ENCODE results near the gene TEAD2. TPM values are rescaled to one million over a fixed set of nuclear protein-coding genes. Genes with fewer than 3 reads are reported as not detected.
A peak's percentile ranks its signal among the peaks of the same experiment; 100 is the strongest.

The TEAD2 gene
- total and polyA plus RNA-seq, 9 of the 15 experiments (the other 6 are each of a cell fraction or from before 2014, with no cell fraction given) = 1.6 to 27.0 (median 13.9) TPM

DNA sequence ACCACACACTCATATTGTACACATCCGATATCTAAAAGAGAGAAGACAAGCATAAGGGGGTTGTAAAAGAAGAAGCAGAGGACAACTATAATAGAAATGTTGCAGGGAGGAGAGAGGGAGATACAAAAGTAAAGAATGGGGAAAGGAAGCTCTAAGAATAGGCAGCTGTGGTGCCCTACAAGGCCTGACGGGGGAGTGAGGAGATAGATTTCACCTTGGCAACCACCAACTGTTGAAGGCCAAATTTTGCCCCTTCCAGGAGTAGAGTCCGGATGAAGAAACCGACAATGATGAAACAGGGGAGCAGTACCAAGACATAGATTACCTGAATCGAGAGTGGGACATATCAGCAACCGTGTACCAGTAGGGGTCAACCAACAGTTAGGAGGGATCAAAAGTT is 53.1 kb downstream of the TEAD2 start:
- no peak for FAIRE-seq
- no peak for DNase-seq (ENCODE audit: extremely low read depth in 1 of 4, low spot score in 3 of 4)
- in situ Hi-C loops (cut with MboI) (no loop called here), intact Hi-C loops (cut with micrococcal nuclease) (loop anchor here (10.0 kb wide), 1 partner anchor 84 kb away; no protein-coding TSS in a partner anchor)
- Histone ChIP-seq H4K20me1 (replicated peaks; ENCODE audit: control insufficient read depth, insufficient read depth, low read length) (no peaks in the 10 kb centered on the region), H3K9me1 (ENCODE audit: control insufficient read depth, insufficient read depth, low read length) (no peaks in the 10 kb centered on the region), H3K36me3 (ENCODE audit: control insufficient read depth, insufficient read depth, low read length) (no peaks in the 10 kb centered on the region), H3K27me3 (ENCODE audit: control insufficient read depth in 2 of 2, insufficient read depth in 2 of 2, low read length in 2 of 2) (no peaks in the 10 kb centered on the region), H3K79me2 (ENCODE audit: control insufficient read depth, insufficient read depth, low read length) (no peaks in the 10 kb centered on the region), H3K4me2 (ENCODE audit: insufficient read depth, low read length) (no peak overlapping the region), H3K4me1 (replicated peaks in 1 of 2; ENCODE audit: control insufficient read depth in 2 of 2, insufficient read depth in 2 of 2, low read length in 2 of 2) (no peaks in the 10 kb centered on the region), H2AFZ (ENCODE audit: low read depth, low read length) (no peak overlapping the region), H3K9me3 (replicated peaks; ENCODE audit: control insufficient read depth, insufficient read depth, low read depth, low read length) (no peaks in the 10 kb centered on the region), H3K9ac (ENCODE audit: insufficient read depth in 1 of 2, low read depth in 2 of 2, low read length in 2 of 2) (no peak overlapping the region), H3K4me3 (no peak overlapping the region), H3K27ac (ENCODE audit: extremely low read depth, low read depth, low read length) (no peak overlapping the region)
- WGBS (ENCODE audit: insufficient coverage, low coverage, missing lambda C conversion rate) = 24% methylated on average over 6 of the region's 6 CpGs
- TF ChIP-seq TCF7L2 (IDR thresholded peaks at IDR 0.05; ENCODE audit: low read depth, low read length) = no peak
- no peak for TF ChIP-seq PRMT5 (CRISPR knock-in tag; IDR thresholded peaks at IDR 0.05)
- no peak for TF ChIP-seq ZNF449 (CRISPR knock-in tag; IDR thresholded peaks at IDR 0.05)
- TF ChIP-seq ZSCAN29 (IDR thresholded peaks at IDR 0.05) = no peak
- peak in 2 of 3 experiments; percentile 27 to 29; a peak in 1 of 6 replicates for TF ChIP-seq CTCF (IDR thresholded peaks at IDR 0.05 in 2 of 3, conservative IDR thresholded peaks at IDR 0.05 in 1 of 3; ENCODE audit: insufficient read depth in 2 of 3, low read depth in 1 of 3, low read length in 3 of 3)
- ChIA-PET CTCF (ENCODE audit: low intra/inter-chr PET ratio) (no interaction called here), POLR2A (interaction anchor here (1.0 kb wide), 2 partner anchors 15 to 20 kb away, joined by 3 read pairs; no protein-coding TSS in a partner anchor)
- no TSS peak for BruUV-seq (replicated peaks)
- ATAC-seq = peak; percentile 31; the same call in 1 of the 3 replicates

Data from K562 (cell line).